Esophagus squamous epithelium (tissue), 4 donors: ENCODE measurements around the gene GPBP1.

Experiments
- CTCF ChIP-seq, 6 experiments: fragments of 450-650 bp in 4 of 6; fragments of 200-600 bp in 2 of 6; sonication (generic) in 2 of 6; IDR thresholded peaks; one replicate each; pipeline ENCODE4 v1.5.1; 2016 to 2019; ENCODE audit warnings: antibody characterized with exemption in 6 of 6, mild to moderate bottlenecking in 4 of 6, moderate library complexity in 4 of 6
- POLR2A ChIP-seq, 4 donors: fragments of 450-650 bp; IDR thresholded peaks; one replicate each; pipeline ENCODE4 v1.6.1; 2017; ENCODE audit warnings: antibody characterized with exemption in 4 of 4, mild to moderate bottlenecking in 4 of 4, moderate library complexity in 3 of 4

- TF ChIP-seq CTCF (IDR thresholded peaks at IDR 0.05) (no peak), POLR2A (IDR thresholded peaks at IDR 0.05) (no peak)
Measured at GRCh38 chr5:57246426-57246825, 72.6 kb downstream of the GPBP1 start.
